Skin epidermis (tissue), 12 donors: ENCODE data around the gene EN1.

Experiments used
- H3K27ac ChIP-seq, 21 experiments: fragments of 200-600 bp; sonication (generic) in 11 of 21; one replicate each; pipeline ENCODE4 v1.5.0; 2020; ENCODE audit warnings: mild to moderate bottlenecking in 3 of 21, inconsistent platforms in 2 of 21, moderate library complexity in 2 of 21
- H3K4me3 ChIP-seq, 7 experiments: fragments of 200-600 bp; sonication (generic) in 2 of 7; one replicate each; pipeline ENCODE4 v1.5.0; 2020; ENCODE audit warnings: inconsistent platforms in 2 of 7, mild to moderate bottlenecking in 2 of 7, moderate library complexity in 1 of 7

Gene EN1

DNA sequence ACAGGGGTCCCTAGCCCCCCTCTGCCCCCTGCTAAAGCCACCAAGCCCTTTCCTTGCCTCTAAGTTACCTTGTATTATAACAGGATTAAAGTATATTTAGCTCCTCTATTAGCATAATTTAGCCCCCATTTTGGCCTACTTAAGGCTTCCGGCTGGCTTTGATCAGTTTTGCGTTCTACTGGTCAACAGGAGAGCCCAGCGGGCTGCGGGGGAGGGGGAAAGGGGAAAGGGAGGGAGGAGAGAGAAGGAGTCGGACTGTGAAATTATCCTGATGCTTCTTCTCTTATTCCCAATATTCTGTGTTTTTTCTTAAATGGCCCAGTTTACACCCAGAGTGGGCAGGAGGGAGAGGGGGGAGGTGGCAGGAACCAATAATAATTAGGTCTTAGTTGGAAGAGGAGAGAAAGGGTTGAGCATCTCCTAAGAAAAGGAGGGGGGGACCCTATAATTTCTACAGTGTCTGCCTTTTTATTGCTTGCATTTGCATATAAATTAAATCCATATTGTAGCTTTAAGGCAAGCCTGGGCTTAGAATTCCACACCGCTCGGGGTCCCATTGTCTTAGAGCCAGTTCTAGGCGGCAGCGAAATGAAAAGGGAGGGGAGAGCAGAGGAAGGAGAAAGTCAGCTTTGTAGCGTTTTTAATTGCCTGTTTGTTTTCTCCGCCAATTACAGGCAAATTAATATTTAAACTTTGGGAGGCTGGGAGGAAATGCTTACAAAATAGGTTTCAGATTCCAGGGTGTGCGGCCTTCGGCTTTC lies 39.6 kb downstream of the EN1 start:
- Histone ChIP-seq H3K27ac (peak overlapping the region in 11 of 21 experiments; percentile 13 to 81 (median 71)), H3K4me3 (peak overlapping the region in 2 of 7 experiments; percentile 1 to 15)

GRCh38 chr2:118806797-118807667 lies 40.4 kb downstream of the EN1 start:
- Histone ChIP-seq H3K4me3 (no peak overlapping the region), H3K27ac (peak overlapping the region in 12 of 21 experiments; percentile 13 to 81 (median 70))

- peak overlapping the region in 9 of 21 experiments; percentile 1 to 80 (median 27) for H3K27ac ChIP-seq
- no peak overlapping the region for H3K4me3 ChIP-seq
These were observed 42.3 kb downstream of the EN1 start for GRCh38 chr2:118805064-118805690.

- H3K4me3 ChIP-seq = no peak overlapping the region
- H3K27ac ChIP-seq = peak overlapping the region in 1 of 21 experiments; percentile 34
These were observed 44.4 kb downstream of the EN1 start for GRCh38 chr2:118803012-118803411.

DNA sequence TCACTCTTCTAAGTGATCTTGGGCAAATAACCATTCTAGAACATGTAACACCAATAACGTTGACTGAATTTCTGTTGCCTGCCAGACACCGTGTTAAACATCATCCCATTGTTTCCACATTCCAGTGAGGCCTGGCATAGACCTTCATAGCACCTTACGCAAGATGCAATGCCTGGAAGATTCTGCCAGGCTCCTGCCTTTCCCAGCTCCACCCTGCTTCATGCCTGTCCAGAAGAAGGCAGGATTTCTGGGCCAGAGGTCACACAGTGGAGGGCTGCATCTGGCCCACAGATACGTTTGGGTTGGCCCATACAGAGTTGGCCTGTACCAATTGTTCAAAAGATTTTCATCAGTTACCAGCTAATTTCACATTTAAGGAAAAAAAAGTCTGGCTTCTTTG lies 46.3 kb downstream of the EN1 start:
- H3K27ac ChIP-seq = peak overlapping the region in 1 of 21 experiments; percentile 5
- no peak overlapping the region for H3K4me3 ChIP-seq

GRCh38 chr2:118800736-118801135 lies 46.7 kb downstream of the EN1 start:
- peak overlapping the region in 1 of 21 experiments; percentile 13 for H3K27ac ChIP-seq
- H3K4me3 ChIP-seq = no peak overlapping the region

GRCh38 chr2:118794546-118794945 lies 52.9 kb downstream of the EN1 start:
- Histone ChIP-seq H3K27ac (no peak overlapping the region), H3K4me3 (no peak overlapping the region)
